ENCODE measurements around the gene IRF2.

Gene IRF2

DNA sequence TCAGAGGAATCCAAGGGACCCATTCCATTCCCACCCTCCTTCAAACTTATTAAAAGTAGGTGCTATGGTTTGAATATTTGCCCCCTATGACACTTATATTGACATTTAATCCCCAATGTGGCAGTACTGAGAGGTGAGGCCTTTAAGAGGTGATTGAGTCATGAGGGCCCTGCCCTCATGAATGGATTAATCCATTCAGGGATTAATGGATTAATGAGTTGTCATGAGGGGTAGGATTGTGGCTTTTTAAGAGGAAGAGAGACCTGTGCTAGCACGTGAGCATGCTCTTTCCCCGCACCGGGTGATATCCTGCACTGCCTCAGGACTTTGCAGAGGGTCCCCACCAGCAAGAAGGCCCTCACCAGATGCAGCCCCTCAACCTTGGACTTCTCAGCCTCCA is 50.1 kb downstream of the IRF2 start:
- no peak overlapping the region for H3K4me3 ChIP-seq
- H3K9me3 ChIP-seq (ENCODE audit: low read depth, low read length), result no peaks in the 10 kb centered on the region
- DNase-seq (ENCODE audit: low read depth, low spot score), result no peak
- H3K9ac ChIP-seq (ENCODE audit: insufficient read length), result no peak overlapping the region
- H3K36me3 ChIP-seq (ENCODE audit: insufficient read depth, low read length), result no peaks in the 10 kb centered on the region
- no peak overlapping the region for H3K27ac ChIP-seq
- TF ChIP-seq POLR2AphosphoS5 (IDR thresholded peaks at IDR 0.05; ENCODE audit: borderline replicate concordance, low read depth, low read length), result no peak
- no peak for TF ChIP-seq FOXP2 (optimal IDR thresholded peaks at IDR 0.05; ENCODE audit: control extremely low read depth, extremely low read length, insufficient read depth)
- TF ChIP-seq EZH2 (IDR thresholded peaks at IDR 0.05), result no peak

DNA sequence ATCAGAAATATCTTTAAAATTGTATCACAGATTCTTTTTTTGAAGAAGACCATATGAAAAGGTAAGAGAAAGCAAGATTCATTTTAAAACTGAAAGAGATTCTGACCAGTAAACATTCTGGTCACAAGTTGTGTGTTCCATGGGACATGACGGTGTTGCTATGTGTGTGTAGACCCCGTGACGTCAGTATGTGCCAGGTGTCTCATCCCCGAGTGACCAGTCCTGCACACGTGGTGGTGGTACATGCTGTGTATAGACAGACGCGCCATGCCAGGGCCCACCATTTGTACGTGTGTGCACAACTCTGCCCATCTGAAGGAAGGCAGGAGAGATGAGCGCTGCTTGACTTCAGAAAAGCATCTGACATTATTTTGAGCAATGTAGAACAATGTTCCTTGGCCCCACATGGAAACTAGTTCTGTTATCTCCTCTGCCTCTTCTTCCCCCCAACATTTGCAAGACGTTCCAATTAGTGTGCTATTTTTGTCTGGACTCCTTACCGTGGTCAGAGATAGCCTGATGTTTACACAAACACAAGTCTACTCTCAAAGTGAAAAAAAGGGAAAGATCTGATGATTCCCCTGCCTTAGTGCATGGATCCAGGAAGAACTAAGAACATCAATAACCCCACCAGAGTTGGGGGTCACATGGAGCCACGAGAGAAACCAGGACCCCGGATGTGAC is 51.2 kb downstream of the IRF2 start:
- no peak for DNase-seq (ENCODE audit: low read depth, low spot score)
- Histone ChIP-seq H3K4me3 (no peak overlapping the region), H3K9me3 (ENCODE audit: low read depth, low read length) (no peaks in the 10 kb centered on the region), H3K27ac (no peak overlapping the region), H3K36me3 (ENCODE audit: insufficient read depth, low read length) (no peaks in the 10 kb centered on the region), H3K9ac (ENCODE audit: insufficient read length) (no peak overlapping the region)
- TF ChIP-seq POLR2AphosphoS5 (IDR thresholded peaks at IDR 0.05; ENCODE audit: borderline replicate concordance, low read depth, low read length) (no peak), EZH2 (IDR thresholded peaks at IDR 0.05) (no peak), FOXP2 (optimal IDR thresholded peaks at IDR 0.05; ENCODE audit: control extremely low read depth, extremely low read length, insufficient read depth) (no peak)

GRCh38 chr4:184422378-184422777 is 52.0 kb downstream of the IRF2 start:
- no peak overlapping the region for H3K9ac ChIP-seq (ENCODE audit: insufficient read length)
- TF ChIP-seq EZH2 (IDR thresholded peaks at IDR 0.05), result no peak
- H3K9me3 ChIP-seq (ENCODE audit: low read depth, low read length), result no peaks in the 10 kb centered on the region
- no peak overlapping the region for H3K27ac ChIP-seq
- H3K4me3 ChIP-seq, result no peak overlapping the region
- H3K36me3 ChIP-seq (ENCODE audit: insufficient read depth, low read length), result no peaks in the 10 kb centered on the region
- DNase-seq (ENCODE audit: low read depth, low spot score), result no peak

DNA sequence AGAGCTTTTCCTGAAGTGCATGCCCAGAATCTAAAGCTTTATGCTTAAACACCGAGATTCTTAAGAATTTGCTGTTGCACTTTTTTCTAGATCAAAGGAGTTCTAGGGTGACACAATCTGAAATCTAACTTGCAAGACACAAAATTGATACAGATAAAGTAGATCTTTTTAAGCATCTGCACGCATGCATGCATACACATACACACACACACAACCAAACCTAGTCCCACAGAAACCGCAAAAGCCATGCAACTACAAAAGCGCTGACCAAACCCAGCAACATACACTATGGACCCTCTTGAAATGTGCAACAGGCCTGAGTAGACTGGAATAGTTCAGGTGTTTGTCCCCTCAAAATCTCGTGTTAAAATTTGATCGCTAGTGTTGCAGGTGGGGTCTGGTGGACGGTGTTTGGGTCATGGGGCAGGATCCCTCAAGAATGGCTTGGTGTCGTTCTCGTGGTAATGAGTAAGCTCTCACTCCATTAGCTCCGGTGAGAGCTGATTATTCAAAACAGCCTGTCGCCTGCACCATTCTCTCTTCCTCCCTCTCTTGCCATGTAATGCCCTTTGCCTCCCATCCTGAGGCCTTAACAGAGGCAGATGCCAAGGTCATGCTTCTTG is 52.7 kb downstream of the IRF2 start:
- no peak overlapping the region for H3K9ac ChIP-seq (ENCODE audit: insufficient read length)
- H3K4me3 ChIP-seq, result no peak overlapping the region
- no peaks in the 10 kb centered on the region for H3K36me3 ChIP-seq (ENCODE audit: insufficient read depth, low read length)
- H3K27ac ChIP-seq, result no peak overlapping the region
- no peak for TF ChIP-seq POLR2AphosphoS5 (IDR thresholded peaks at IDR 0.05; ENCODE audit: borderline replicate concordance, low read depth, low read length)
- TF ChIP-seq FOXP2 (optimal IDR thresholded peaks at IDR 0.05; ENCODE audit: control extremely low read depth, extremely low read length, insufficient read depth), result no peak
- no peaks in the 10 kb centered on the region for H3K9me3 ChIP-seq (ENCODE audit: low read depth, low read length)
- DNase-seq (ENCODE audit: low read depth, low spot score), result no peak

- H3K36me3 ChIP-seq (ENCODE audit: insufficient read depth, low read length), result no peaks in the 10 kb centered on the region
- H3K4me3 ChIP-seq, result no peak overlapping the region
Measured at GRCh38 chr4:184420881-184421416, 53.4 kb downstream of the IRF2 start.

GRCh38 chr4:184420402-184420801 is 53.9 kb downstream of the IRF2 start:
- DNase-seq (ENCODE audit: low read depth, low spot score), result no peak
- Histone ChIP-seq H3K27ac (no peak overlapping the region), H3K36me3 (ENCODE audit: insufficient read depth, low read length) (no peaks in the 10 kb centered on the region), H3K4me3 (no peak overlapping the region), H3K9me3 (ENCODE audit: low read depth, low read length) (no peaks in the 10 kb centered on the region), H3K9ac (ENCODE audit: insufficient read length) (no peak overlapping the region)
- TF ChIP-seq FOXP2 (optimal IDR thresholded peaks at IDR 0.05; ENCODE audit: control extremely low read depth, extremely low read length, insufficient read depth), result no peak
- no peak for TF ChIP-seq POLR2AphosphoS5 (IDR thresholded peaks at IDR 0.05; ENCODE audit: borderline replicate concordance, low read depth, low read length)
- no peak for TF ChIP-seq EZH2 (IDR thresholded peaks at IDR 0.05)

More at GRCh38 chr4:184420881-184421416, 53.4 kb downstream of the IRF2 start:
- Histone ChIP-seq H3K9ac (ENCODE audit: insufficient read length) (no peak overlapping the region), H3K27ac (no peak overlapping the region), H3K9me3 (ENCODE audit: low read depth, low read length) (no peaks in the 10 kb centered on the region)
- no peak for TF ChIP-seq POLR2AphosphoS5 (IDR thresholded peaks at IDR 0.05; ENCODE audit: borderline replicate concordance, low read depth, low read length)
- no peak for TF ChIP-seq FOXP2 (optimal IDR thresholded peaks at IDR 0.05; ENCODE audit: control extremely low read depth, extremely low read length, insufficient read depth)
- TF ChIP-seq EZH2 (IDR thresholded peaks at IDR 0.05), result no peak
- no peak for DNase-seq (ENCODE audit: low read depth, low spot score)

DNA sequence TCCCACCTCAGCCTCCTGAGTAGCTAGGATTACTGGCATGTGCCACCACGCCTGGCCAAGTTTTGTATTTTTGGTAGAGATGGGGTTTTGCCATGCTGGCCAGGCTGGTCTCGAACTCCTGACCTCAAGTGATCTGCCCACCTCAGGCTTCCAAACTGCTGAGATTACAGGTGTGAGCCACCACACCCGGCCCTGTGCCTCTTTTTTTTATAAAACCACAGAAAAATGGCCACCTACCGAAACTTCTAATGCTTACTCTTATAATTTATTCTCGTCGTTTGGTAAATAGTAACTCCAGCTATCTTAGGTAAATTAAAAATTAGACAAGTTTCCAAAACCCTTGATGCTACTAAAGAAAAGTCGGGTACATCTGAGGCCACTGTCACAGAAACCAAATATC is 54.4 kb downstream of the IRF2 start:
- Histone ChIP-seq H3K9ac (ENCODE audit: insufficient read length) (no peak overlapping the region), H3K36me3 (ENCODE audit: insufficient read depth, low read length) (no peaks in the 10 kb centered on the region), H3K27ac (no peak overlapping the region), H3K9me3 (ENCODE audit: low read depth, low read length) (no peaks in the 10 kb centered on the region), H3K4me3 (no peak overlapping the region)
- DNase-seq (ENCODE audit: low read depth, low spot score), result no peak
- no peak for TF ChIP-seq POLR2AphosphoS5 (IDR thresholded peaks at IDR 0.05; ENCODE audit: borderline replicate concordance, low read depth, low read length)
- no peak for TF ChIP-seq FOXP2 (optimal IDR thresholded peaks at IDR 0.05; ENCODE audit: control extremely low read depth, extremely low read length, insufficient read depth)
- no peak for TF ChIP-seq EZH2 (IDR thresholded peaks at IDR 0.05)

GRCh38 chr4:184417802-184418511 is 56.4 kb downstream of the IRF2 start:
- Histone ChIP-seq H3K27ac (no peak overlapping the region), H3K9ac (ENCODE audit: insufficient read length) (no peak overlapping the region), H3K9me3 (ENCODE audit: low read depth, low read length) (no peaks in the 10 kb centered on the region), H3K36me3 (ENCODE audit: insufficient read depth, low read length) (no peaks in the 10 kb centered on the region), H3K4me3 (no peak overlapping the region)
- DNase-seq (ENCODE audit: low read depth, low spot score), result no peak
- no peak for TF ChIP-seq EZH2 (IDR thresholded peaks at IDR 0.05)
- no peak for TF ChIP-seq FOXP2 (optimal IDR thresholded peaks at IDR 0.05; ENCODE audit: control extremely low read depth, extremely low read length, insufficient read depth)
- TF ChIP-seq POLR2AphosphoS5 (IDR thresholded peaks at IDR 0.05; ENCODE audit: borderline replicate concordance, low read depth, low read length), result no peak

All from SK-N-MC (cell line).